HepG2 (cell line): ENCODE results near the gene DAZAP1. TPM values are rescaled to one million over a fixed set of nuclear protein-coding genes. Genes with fewer than 3 reads are reported as not detected.

Experiments used
- ATF7 ChIP-seq, 2 experiments: fragments of 450-650 bp in 1 of 2; sonication (generic) in 1 of 2; formaldehyde crosslinking in 1 of 2; IDR thresholded peaks; 2 replicates each; pipeline versions ENCODE4 v1.4.0 to v1.6.1; 2016 to 2020; ENCODE audit warnings: antibody characterized with exemption in 1 of 2, mild to moderate bottlenecking in 1 of 2, missing genetic modification reagents in 1 of 2
- DNMT1 ChIP-seq: sonication (generic); formaldehyde crosslinking; IDR thresholded peaks from 2 replicates; pipeline ENCODE4 v1.5.1; 2020; ENCODE audit warnings: mild to moderate bottlenecking, missing genetic modification reagents
- JUN ChIP-seq: sonication (generic); formaldehyde crosslinking; IDR thresholded peaks from 2 replicates; pipeline ENCODE4 v1.4.0; 2020; ENCODE audit warnings: mild to moderate bottlenecking, missing genetic modification reagents
- KLF12 ChIP-seq: sonication (generic); formaldehyde crosslinking; IDR thresholded peaks from 2 replicates; pipeline ENCODE4 v1.4.0; 2020; ENCODE audit warnings: missing genetic modification reagents, borderline replicate concordance
- MYC ChIP-seq: sonication (generic); formaldehyde crosslinking; IDR thresholded peaks from 2 replicates; pipeline ENCODE4 v1.9.0; 2021; ENCODE audit warnings: missing genetic modification reagents, borderline replicate concordance
- TAF1 ChIP-seq: sonication (generic); formaldehyde crosslinking; IDR thresholded peaks from 2 replicates; pipeline ENCODE4 v1.4.0; 2020; ENCODE audit warnings: missing genetic modification reagents
- XRCC5 ChIP-seq: fragments of 200-400 bp; formaldehyde crosslinking; optimal IDR thresholded peaks from 2 replicates; pipeline ENCODE3; 2017; ENCODE audit warnings: mild to moderate bottlenecking, low read length
- ZFY ChIP-seq: sonication (generic); formaldehyde crosslinking; IDR thresholded peaks from 2 replicates; pipeline ENCODE4 v1.4.0; 2020; ENCODE audit warnings: missing genetic modification reagents
- ZNF225 ChIP-seq: sonication (generic); formaldehyde crosslinking; IDR thresholded peaks from 2 replicates; pipeline ENCODE4 v1.4.0; 2020; ENCODE audit warnings: mild to moderate bottlenecking, missing genetic modification reagents
- ZNF234 ChIP-seq: sonication (generic); formaldehyde crosslinking; conservative IDR thresholded peaks from 2 replicates; pipeline ENCODE4 v1.5.1; 2020; ENCODE audit warnings: mild to moderate bottlenecking, missing genetic modification reagents
- ZNF235 ChIP-seq: sonication (generic); formaldehyde crosslinking; IDR thresholded peaks from 2 replicates; pipeline ENCODE4 v1.8.1; 2023; ENCODE audit warnings: mild to moderate bottlenecking, missing genetic modification reagents, borderline replicate concordance
- ZNF614 ChIP-seq: IDR thresholded peaks from 2 replicates; pipeline ENCODE4 v1.6.1; 2018; ENCODE audit warnings: missing biosample characterization, missing genetic modification reagents, inconsistent platforms, borderline replicate concordance
- ZNF839 ChIP-seq: sonication (generic); formaldehyde crosslinking; IDR thresholded peaks from 2 replicates; pipeline ENCODE4 v1.4.0; 2020; ENCODE audit warnings: missing genetic modification reagents, mild to moderate bottlenecking, borderline replicate concordance
- polyA plus RNA-seq, 8 experiments: library from polyadenylated mRNA; depleted of rRNA in 3 of 8; stranded (reverse) in 7 of 8; unstranded in 1 of 8; fragments of >200 nt; fragmentation: Illumina TruSeq in 4 of 8; extraction: Trizol in 4 of 8; gene quantifications; 2 replicates each; pipeline versions ENCODE4 v1.2.1 to v1.2.3, GENCODE V29; 2011 to 2016; ENCODE audit warnings: low read depth in 4 of 8, missing spikeins in 1 of 8, mixed read lengths in 1 of 8; ENCODE audit not compliant: insufficient read depth in 1 of 8
- total RNA-seq, 5 experiments: library from RNA; depleted of rRNA; stranded (reverse); fragments of >200 nt; fragmentation: Illumina TruSeq; extraction: Trizol; gene quantifications; 2 replicates each; pipeline ENCODE4 v1.2.3, GENCODE V29; 2016; ENCODE audit warnings: low read depth in 1 of 5
- TF ChIP-seq, protein P1 (sequence below): sonication (generic); formaldehyde crosslinking; IDR thresholded peaks from 2 replicates; pipeline ENCODE4 v1.5.0; 2020; ENCODE audit warnings: mild to moderate bottlenecking, missing genetic modification reagents
- TF ChIP-seq, protein P2 (sequence below): sonication (generic); formaldehyde crosslinking; IDR thresholded peaks from 2 replicates; pipeline ENCODE4 v1.5.1; 2020; ENCODE audit warnings: mild to moderate bottlenecking, missing genetic modification reagents
- TF ChIP-seq, protein P3 (sequence below): sonication (generic); formaldehyde crosslinking; IDR thresholded peaks from 2 replicates; pipeline ENCODE4 v1.4.0; 2020; ENCODE audit warnings: missing genetic modification reagents
- TF ChIP-seq, protein P4 (sequence below): sonication (generic); formaldehyde crosslinking; IDR thresholded peaks from 2 replicates; pipeline ENCODE4 v1.4.0; 2020; ENCODE audit warnings: low read depth, mild to moderate bottlenecking, missing genetic modification reagents
- TF ChIP-seq, protein P5 (sequence below): sonication (generic); formaldehyde crosslinking; IDR thresholded peaks from 2 replicates; pipeline ENCODE4 v1.5.0; 2020; ENCODE audit warnings: mild to moderate bottlenecking, missing genetic modification reagents

DAZAP1 gene
- total and polyA plus RNA-seq, 2 of the 13 experiments (the other 11 are each of a cell fraction or from before 2014, with no cell fraction given) = 63.3 to 79.2 TPM

DNA sequence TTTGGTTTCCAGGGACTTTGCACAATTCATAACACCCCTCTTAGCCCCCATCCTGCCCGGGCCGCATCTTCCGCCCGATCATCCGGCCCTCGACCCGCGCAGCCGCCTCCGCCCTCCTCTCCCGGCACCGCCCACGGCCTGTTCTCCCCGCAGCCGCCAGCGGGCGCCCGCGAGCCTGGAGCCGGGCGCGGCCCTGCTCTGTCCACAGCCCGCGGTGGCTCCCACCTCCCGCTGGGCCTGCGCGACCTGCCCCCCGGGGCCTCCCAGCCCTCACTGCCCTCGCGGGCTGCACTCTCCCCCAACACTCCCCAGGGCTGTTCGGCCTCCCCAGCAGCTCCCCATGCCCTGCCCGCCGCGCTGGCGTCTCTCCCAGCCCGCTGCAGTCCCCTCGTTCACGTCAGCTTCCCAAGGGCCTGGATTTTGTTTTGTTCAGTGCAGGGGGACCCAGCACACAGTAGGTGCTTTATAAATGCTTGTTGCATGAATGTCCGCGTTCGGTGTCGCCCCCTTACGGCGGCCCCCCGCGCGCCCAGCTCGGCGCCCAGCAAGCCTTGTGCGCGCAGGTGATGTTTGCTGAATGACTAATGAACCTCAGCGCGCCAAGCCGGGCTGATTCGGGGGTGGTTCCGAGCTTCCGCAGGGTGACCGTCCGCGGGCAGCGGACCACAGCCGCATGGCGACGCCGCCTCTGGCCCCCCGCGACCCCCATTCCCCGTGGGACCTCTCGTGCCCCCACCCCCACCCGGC is 38.0 kb downstream of the DAZAP1 start (continued):
- TF ChIP-seq, protein P1, sequence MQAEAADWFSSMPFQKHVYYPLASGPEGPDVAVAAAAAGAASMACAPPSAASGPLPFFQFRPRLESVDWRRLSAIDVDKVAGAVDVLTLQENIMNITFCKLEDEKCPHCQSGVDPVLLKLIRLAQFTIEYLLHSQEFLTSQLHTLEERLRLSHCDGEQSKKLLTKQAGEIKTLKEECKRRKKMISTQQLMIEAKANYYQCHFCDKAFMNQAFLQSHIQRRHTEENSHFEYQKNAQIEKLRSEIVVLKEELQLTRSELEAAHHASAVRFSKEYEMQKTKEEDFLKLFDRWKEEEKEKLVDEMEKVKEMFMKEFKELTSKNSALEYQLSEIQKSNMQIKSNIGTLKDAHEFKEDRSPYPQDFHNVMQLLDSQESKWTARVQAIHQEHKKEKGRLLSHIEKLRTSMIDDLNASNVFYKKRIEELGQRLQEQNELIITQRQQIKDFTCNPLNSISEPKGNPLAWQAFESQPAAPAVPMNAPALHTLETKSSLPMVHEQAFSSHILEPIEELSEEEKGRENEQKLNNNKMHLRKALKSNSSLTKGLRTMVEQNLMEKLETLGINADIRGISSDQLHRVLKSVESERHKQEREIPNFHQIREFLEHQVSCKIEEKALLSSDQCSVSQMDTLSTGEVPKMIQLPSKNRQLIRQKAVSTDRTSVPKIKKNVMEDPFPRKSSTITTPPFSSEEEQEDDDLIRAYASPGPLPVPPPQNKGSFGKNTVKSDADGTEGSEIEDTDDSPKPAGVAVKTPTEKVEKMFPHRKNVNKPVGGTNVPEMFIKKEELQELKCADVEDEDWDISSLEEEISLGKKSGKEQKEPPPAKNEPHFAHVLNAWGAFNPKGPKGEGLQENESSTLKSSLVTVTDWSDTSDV = 0 out of 2 replicates have a peak, but pooled peaks have one; percentile 6
- TF ChIP-seq, protein P2, sequence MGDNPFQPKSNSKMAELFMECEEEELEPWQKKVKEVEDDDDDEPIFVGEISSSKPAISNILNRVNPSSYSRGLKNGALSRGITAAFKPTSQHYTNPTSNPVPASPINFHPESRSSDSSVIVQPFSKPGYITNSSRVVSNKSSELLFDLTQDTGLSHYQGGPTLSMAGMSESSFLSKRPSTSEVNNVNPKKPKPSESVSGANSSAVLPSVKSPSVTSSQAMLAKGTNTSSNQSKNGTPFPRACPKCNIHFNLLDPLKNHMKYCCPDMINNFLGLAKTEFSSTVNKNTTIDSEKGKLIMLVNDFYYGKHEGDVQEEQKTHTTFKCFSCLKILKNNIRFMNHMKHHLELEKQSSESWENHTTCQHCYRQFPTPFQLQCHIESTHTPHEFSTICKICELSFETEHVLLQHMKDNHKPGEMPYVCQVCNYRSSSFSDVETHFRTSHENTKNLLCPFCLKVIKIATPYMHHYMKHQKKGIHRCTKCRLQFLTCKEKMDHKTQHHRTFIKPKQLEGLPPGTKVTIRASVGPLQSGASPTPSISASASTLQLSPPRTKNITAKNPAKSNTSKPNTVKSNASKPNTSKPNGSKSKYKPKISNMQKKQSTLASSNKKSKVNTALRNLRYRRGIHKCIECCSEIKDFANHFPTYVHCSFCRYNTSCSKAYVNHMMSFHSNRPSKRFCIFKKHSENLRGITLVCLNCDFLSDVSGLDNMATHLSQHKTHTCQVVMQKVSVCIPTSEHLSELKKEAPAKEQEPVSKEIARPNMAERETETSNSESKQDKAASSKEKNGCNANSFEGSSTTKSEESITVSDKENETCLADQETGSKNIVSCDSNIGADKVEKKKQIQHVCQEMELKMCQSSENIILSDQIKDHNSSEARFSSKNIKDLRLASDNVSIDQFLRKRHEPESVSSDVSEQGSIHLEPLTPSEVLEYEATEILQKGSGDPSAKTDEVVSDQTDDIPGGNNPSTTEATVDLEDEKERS (CRISPR knock-in tag) = no peak
- TF ChIP-seq ZNF225 (CRISPR knock-in tag) (0 out of 2 replicates have a peak, but pooled peaks have one; percentile 21), XRCC5 (peak; percentile 81), JUN (CRISPR knock-in tag) (no peak; the same call in 1 of the 2 replicates), ZNF234 (CRISPR knock-in tag) (0 out of 2 replicates have a peak, but pooled peaks have one; percentile 78), TAF1 (CRISPR knock-in tag) (no peak), ATF7 (IDR thresholded peaks at IDR 0.05) (no peak), ATF7 (CRISPR knock-in tag; IDR thresholded peaks at IDR 0.05) (no peak), ZNF614 (CRISPR knock-in tag) (0 out of 2 replicates have a peak, but pooled peaks have one; percentile 18), KLF12 (CRISPR knock-in tag) (peak; percentile 93), ZFY (peak; percentile 74), ZNF235 (CRISPR knock-in tag) (no peak; the same call in 1 of the 2 replicates), MYC (CRISPR knock-in tag) (peak; percentile 46), ZNF839 (CRISPR knock-in tag) (0 out of 2 replicates have a peak, but pooled peaks have one; percentile 56), DNMT1 (0 out of 2 replicates have a peak, but pooled peaks have one; percentile 66)
- TF ChIP-seq, protein P3, sequence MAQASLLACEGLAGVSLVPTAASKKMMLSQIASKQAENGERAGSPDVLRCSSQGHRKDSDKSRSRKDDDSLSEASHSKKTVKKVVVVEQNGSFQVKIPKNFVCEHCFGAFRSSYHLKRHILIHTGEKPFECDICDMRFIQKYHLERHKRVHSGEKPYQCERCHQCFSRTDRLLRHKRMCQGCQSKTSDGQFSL (CRISPR knock-in tag) = 0 out of 2 replicates have a peak, but pooled peaks have one; percentile 43
- TF ChIP-seq, protein P4, sequence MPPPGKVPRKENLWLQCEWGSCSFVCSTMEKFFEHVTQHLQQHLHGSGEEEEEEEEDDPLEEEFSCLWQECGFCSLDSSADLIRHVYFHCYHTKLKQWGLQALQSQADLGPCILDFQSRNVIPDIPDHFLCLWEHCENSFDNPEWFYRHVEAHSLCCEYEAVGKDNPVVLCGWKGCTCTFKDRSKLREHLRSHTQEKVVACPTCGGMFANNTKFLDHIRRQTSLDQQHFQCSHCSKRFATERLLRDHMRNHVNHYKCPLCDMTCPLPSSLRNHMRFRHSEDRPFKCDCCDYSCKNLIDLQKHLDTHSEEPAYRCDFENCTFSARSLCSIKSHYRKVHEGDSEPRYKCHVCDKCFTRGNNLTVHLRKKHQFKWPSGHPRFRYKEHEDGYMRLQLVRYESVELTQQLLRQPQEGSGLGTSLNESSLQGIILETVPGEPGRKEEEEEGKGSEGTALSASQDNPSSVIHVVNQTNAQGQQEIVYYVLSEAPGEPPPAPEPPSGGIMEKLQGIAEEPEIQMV (CRISPR knock-in tag) = peak; percentile 56; the same call in 1 of the 2 replicates
- TF ChIP-seq, protein P5, sequence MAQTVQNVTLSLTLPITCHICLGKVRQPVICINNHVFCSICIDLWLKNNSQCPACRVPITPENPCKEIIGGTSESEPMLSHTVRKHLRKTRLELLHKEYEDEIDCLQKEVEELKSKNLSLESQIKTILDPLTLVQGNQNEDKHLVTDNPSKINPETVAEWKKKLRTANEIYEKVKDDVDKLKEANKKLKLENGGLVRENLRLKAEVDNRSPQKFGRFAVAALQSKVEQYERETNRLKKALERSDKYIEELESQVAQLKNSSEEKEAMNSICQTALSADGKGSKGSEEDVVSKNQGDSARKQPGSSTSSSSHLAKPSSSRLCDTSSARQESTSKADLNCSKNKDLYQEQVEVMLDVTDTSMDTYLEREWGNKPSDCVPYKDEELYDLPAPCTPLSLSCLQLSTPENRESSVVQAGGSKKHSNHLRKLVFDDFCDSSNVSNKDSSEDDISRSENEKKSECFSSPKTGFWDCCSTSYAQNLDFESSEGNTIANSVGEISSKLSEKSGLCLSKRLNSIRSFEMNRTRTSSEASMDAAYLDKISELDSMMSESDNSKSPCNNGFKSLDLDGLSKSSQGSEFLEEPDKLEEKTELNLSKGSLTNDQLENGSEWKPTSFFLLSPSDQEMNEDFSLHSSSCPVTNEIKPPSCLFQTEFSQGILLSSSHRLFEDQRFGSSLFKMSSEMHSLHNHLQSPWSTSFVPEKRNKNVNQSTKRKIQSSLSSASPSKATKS (CRISPR knock-in tag) = no peak
